Smooth muscle cell (in vitro differentiated cells): ENCODE data around the gene SERINC2. TPM values are rescaled to one million over a fixed set of nuclear protein-coding genes. Genes with fewer than 3 reads are reported as not detected.
A peak's percentile ranks its signal among the peaks of the same experiment; 100 is the strongest.

ENCODE experiments used
- DNase-seq: peaks from one replicate; lab custom pipeline; 2025; ENCODE audit not compliant: unreplicated experiment; lab: John Stamatoyannopoulos, UW
- H2AFZ ChIP-seq: fragments of 200-600 bp; sonication (generic); 2 replicates; pipeline ENCODE4 v1.6.0; 2016; ENCODE audit warnings: antibody characterized with exemption, low read depth, mild to moderate bottlenecking
- H3F3A ChIP-seq: fragments of 200-600 bp; sonication (generic); 2 replicates; pipeline ENCODE4 v1.6.0; 2017; ENCODE audit warnings: antibody characterized with exemption, low read depth
- H3K27ac ChIP-seq: fragments of 200-600 bp; sonication (generic); 2 replicates; pipeline ENCODE4 v1.5.1; 2016; ENCODE audit warnings: low read depth, mild to moderate bottlenecking
- H3K27me3 ChIP-seq: fragments of 200-600 bp; sonication (generic); 2 replicates; pipeline ENCODE4 v1.6.1; 2016; ENCODE audit warnings: low read depth, mild to moderate bottlenecking
- H3K36me3 ChIP-seq: fragments of 200-600 bp; sonication (generic); 2 replicates; pipeline ENCODE4 v1.5.1; 2016; ENCODE audit warnings: low read depth
- H3K4me1 ChIP-seq: fragments of 200-600 bp; sonication (generic); 2 replicates; pipeline ENCODE4 v1.5.1; 2016; ENCODE audit warnings: low read depth
- H3K4me2 ChIP-seq: fragments of 200-600 bp; sonication (generic); 2 replicates; pipeline ENCODE4 v1.6.0; 2016; ENCODE audit warnings: mild to moderate bottlenecking
- H3K4me3 ChIP-seq: fragments of 200-600 bp; sonication (generic); 2 replicates; pipeline ENCODE4 v1.5.1; 2016; ENCODE audit warnings: mild to moderate bottlenecking
- H3K79me2 ChIP-seq: fragments of 200-600 bp; sonication (generic); 2 replicates; pipeline ENCODE4 v1.6.0; 2016; ENCODE audit warnings: low read depth, mild to moderate bottlenecking
- H3K9ac ChIP-seq: fragments of 200-600 bp; sonication (generic); 2 replicates; pipeline ENCODE4 v1.6.0; 2016; ENCODE audit warnings: low read depth
- H3K9me3 ChIP-seq: fragments of 200-600 bp; sonication (generic); replicated peaks from 2 replicates; pipeline ENCODE4 v1.5.1; 2016; ENCODE audit warnings: low read depth
- H4K20me1 ChIP-seq: fragments of 200-600 bp; sonication (generic); 2 replicates; pipeline ENCODE4 v1.6.0; 2016; ENCODE audit warnings: low read depth
- WGBS: methylation state at CpG from one replicate; pipeline ENCODE4 v1.1.7; 2016; ENCODE audit warnings: low lambda C conversion rate; 5-methylcytosine and 5-hydroxymethylcytosine counted together
- polyA plus RNA-seq: library from polyadenylated mRNA; unstranded; fragments of >200 nt; fragmentation: Nextera tagmentation; extraction: Ambion mirVana; gene quantifications from 2 replicates; pipeline ENCODE4 v1.2.1, GENCODE V29; 2016
- total RNA-seq: library from RNA; depleted of rRNA; stranded (reverse); fragments of >200 nt; gene quantifications from 2 replicates; pipeline ENCODE4 v1.2.3, GENCODE V29; 2014
- TF ChIP-seq, protein P1 (sequence below): fragments of 200-600 bp; sonication (generic); IDR thresholded peaks from 2 replicates; pipeline ENCODE4 v1.5.1; 2017; ENCODE audit warnings: borderline replicate concordance, mild to moderate bottlenecking, antibody characterized with exemption; ENCODE audit not compliant: insufficient read depth, poor library complexity, severe bottlenecking

SERINC2 gene
- total and polyA plus RNA-seq, 2 experiments from 2014 or later = 31.6 to 41.3 TPM

GRCh38 chr1:31387612-31388011 is 25.4 kb upstream of the SERINC2 start:
- H3K4me3 ChIP-seq = no peak overlapping the region
- DNase-seq = no peak
- H3K27me3 ChIP-seq = no peaks in the 10 kb centered on the region
- H3K9me3 ChIP-seq = no peaks in the 10 kb centered on the region
- H3F3A ChIP-seq = no peaks in the 10 kb centered on the region
- H4K20me1 ChIP-seq = no peaks in the 10 kb centered on the region
- TF ChIP-seq, protein P1, sequence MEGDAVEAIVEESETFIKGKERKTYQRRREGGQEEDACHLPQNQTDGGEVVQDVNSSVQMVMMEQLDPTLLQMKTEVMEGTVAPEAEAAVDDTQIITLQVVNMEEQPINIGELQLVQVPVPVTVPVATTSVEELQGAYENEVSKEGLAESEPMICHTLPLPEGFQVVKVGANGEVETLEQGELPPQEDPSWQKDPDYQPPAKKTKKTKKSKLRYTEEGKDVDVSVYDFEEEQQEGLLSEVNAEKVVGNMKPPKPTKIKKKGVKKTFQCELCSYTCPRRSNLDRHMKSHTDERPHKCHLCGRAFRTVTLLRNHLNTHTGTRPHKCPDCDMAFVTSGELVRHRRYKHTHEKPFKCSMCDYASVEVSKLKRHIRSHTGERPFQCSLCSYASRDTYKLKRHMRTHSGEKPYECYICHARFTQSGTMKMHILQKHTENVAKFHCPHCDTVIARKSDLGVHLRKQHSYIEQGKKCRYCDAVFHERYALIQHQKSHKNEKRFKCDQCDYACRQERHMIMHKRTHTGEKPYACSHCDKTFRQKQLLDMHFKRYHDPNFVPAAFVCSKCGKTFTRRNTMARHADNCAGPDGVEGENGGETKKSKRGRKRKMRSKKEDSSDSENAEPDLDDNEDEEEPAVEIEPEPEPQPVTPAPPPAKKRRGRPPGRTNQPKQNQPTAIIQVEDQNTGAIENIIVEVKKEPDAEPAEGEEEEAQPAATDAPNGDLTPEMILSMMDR = no peak
- H3K79me2 ChIP-seq = no peaks in the 10 kb centered on the region
- no peaks in the 10 kb centered on the region for H3K36me3 ChIP-seq
- H3K27ac ChIP-seq = no peak overlapping the region
- H3K9ac ChIP-seq = no peak overlapping the region
- no peak overlapping the region for H3K4me2 ChIP-seq
- whole genome bisulfite sequencing = 79% methylated on average over 10 of the region's 10 CpGs
- H2AFZ ChIP-seq = no peak overlapping the region
- H3K4me1 ChIP-seq = no peaks in the 10 kb centered on the region

- DNase-seq = no peak
- Histone ChIP-seq H4K20me1 (no peaks in the 10 kb centered on the region), H2AFZ (no peak overlapping the region), H3K27ac (peak overlapping the region; percentile 80), H3K4me1 (peaks cover 5% of the 10 kb centered on the region), H3K27me3 (no peaks in the 10 kb centered on the region), H3K4me3 (no peak overlapping the region), H3K4me2 (no peak overlapping the region), H3K9ac (no peak overlapping the region), H3K9me3 (no peaks in the 10 kb centered on the region), H3K36me3 (no peaks in the 10 kb centered on the region), H3K79me2 (no peaks in the 10 kb centered on the region), H3F3A (no peaks in the 10 kb centered on the region)
- TF ChIP-seq, protein P1 = no peak
- WGBS = 92% methylated on average over 7 of the region's 7 CpGs
Observed at GRCh38 chr1:31389616-31390015, 23.4 kb upstream of the SERINC2 start.

DNA sequence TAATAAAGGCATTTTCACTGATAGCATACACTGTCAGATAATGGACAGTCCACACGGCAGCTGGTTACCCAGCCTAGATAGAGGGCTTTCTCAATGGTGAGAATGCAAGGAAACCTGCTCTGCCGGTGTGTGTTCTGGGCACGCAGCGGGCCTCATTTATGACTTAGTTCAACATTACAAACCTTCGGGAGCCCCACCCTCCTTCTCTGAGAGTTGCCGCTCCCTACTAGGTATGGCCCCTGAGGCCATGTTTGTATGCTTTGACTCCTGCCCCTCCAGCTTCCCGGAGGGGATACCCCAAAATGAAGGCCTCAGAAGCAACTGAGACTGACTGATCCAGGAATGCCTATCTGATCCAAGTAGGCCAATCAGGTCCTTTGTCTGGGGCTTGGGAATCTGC is 22.9 kb upstream of the SERINC2 start:
- H3F3A ChIP-seq = no peaks in the 10 kb centered on the region
- no peaks in the 10 kb centered on the region for H3K27me3 ChIP-seq
- H3K4me2 ChIP-seq = peak overlapping the region; percentile 36
- H2AFZ ChIP-seq = no peak overlapping the region
- DNase-seq = no peak
- H3K9me3 ChIP-seq = no peaks in the 10 kb centered on the region
- no peaks in the 10 kb centered on the region for H4K20me1 ChIP-seq
- H3K4me3 ChIP-seq = no peak overlapping the region
- peak overlapping the region; percentile 34 for H3K9ac ChIP-seq
- WGBS = 76% methylated on average over 7 of the region's 7 CpGs
- TF ChIP-seq, protein P1 = no peak
- H3K79me2 ChIP-seq = no peaks in the 10 kb centered on the region
- H3K4me1 ChIP-seq = peaks cover 5% of the 10 kb centered on the region
- peak overlapping the region; percentile 80 for H3K27ac ChIP-seq
- H3K36me3 ChIP-seq = no peaks in the 10 kb centered on the region

- no peak for DNase-seq
- Histone ChIP-seq H3F3A (no peaks in the 10 kb centered on the region), H3K4me2 (no peak overlapping the region), H3K36me3 (no peaks in the 10 kb centered on the region), H3K9ac (no peak overlapping the region), H2AFZ (no peak overlapping the region), H3K79me2 (no peaks in the 10 kb centered on the region), H3K27me3 (no peaks in the 10 kb centered on the region), H3K27ac (no peak overlapping the region), H3K9me3 (no peaks in the 10 kb centered on the region), H4K20me1 (no peaks in the 10 kb centered on the region), H3K4me1 (peaks cover 5% of the 10 kb centered on the region), H3K4me3 (no peak overlapping the region)
- TF ChIP-seq, protein P1 = no peak
Observed at GRCh38 chr1:31393463-31393862, 19.6 kb upstream of the SERINC2 start.
